ENCODE measurements around the gene FGFR3.
"Not testable (repeated sequence)": the region's sequence is repeated elsewhere in the genome, so short reads cannot be mapped to it uniquely, and the experiment has no call there.

FGFR3 gene

DNA sequence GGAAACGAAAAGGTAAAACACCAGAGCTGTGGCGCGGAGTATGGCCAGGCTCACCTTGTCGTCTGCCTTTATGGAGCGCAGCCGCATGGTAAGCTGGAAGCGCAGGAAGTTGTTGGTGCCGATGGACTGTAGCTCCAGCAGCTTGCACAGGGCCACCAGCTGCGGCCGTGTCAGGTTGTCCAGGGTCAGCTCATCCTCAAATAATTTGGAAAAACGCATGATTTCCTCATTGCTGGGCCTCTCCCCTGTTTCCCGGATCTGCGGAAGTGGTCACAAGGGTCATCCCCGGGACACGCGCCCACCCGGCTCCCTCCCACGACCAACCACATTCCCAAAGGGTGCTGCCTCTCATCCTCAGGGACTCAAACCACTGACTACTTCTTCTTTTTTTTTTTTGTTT lies 39.6 kb downstream of the FGFR3 start:
- TF ChIP-seq CTCF (IDR thresholded peaks at IDR 0.05; ENCODE audit: extremely low read depth, missing control alignments), result no peak
- no peak for DNase-seq (ENCODE audit: low spot score)

DNA sequence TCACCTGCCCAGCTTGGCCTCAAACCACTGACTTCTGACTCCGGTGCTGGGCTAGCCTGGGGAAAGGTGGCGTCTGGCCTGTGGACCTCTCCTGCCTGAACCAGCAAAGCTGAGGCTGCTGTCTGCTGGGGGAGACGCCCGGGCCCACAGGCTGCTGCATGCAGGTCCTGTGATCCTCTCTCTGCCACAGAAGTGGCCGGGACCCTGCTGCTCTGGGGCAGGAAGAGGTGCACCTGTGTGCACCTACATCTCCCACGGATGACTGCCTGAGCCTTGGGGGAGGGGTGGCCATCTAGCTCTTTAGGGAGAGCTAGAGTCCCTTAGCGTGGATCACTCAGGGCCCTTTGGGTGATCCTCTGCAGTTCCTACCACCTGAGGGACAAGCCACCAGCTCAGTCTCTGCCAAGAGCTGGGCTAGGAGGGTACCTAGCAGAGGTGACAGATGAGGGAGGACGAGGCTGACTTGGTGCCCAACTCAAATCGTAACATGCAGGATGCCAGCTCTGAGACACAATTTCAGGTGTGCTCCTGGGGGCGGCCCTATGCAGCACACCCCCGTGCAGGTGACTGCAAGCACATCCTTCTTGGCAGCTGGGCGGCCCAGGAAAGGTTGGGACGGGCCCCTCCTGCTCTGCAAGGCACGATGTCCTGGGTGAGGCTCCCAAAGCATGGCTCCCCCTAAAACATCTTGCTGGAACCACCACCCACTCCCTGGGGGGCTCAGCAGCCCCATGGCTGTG lies 40.4 kb downstream of the FGFR3 start:
- no peak for DNase-seq (ENCODE audit: low spot score)
- TF ChIP-seq CTCF (IDR thresholded peaks at IDR 0.05; ENCODE audit: extremely low read depth, missing control alignments), result no peak

- TF ChIP-seq CTCF (IDR thresholded peaks at IDR 0.05; ENCODE audit: extremely low read depth, missing control alignments), result no peak
- DNase-seq (ENCODE audit: low spot score), result peak; percentile 89
Measured at GRCh38 chr4:1834047-1834775, 41.1 kb downstream of the FGFR3 start.

DNA sequence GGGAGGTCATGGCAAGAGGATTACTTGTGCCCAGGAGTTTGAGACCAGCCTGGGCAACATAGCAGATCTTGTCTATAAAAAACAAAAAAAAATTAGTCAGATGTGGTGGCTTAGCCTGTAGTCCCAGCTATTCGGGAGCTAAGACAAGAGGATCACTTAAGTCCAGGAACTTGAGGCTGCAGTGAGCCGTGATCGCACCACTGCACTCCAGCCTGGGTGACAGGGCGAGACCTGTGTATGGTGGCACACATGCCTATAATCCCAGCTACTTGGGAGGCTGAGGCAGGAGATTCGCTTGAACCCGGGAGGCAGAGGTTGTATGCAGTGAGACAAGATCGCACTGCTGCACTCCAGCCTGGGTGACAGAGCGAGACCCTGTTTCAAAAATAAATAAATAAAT lies 42.7 kb downstream of the FGFR3 start:
- not testable (repeated sequence) for DNase-seq (ENCODE audit: low spot score)

DNA sequence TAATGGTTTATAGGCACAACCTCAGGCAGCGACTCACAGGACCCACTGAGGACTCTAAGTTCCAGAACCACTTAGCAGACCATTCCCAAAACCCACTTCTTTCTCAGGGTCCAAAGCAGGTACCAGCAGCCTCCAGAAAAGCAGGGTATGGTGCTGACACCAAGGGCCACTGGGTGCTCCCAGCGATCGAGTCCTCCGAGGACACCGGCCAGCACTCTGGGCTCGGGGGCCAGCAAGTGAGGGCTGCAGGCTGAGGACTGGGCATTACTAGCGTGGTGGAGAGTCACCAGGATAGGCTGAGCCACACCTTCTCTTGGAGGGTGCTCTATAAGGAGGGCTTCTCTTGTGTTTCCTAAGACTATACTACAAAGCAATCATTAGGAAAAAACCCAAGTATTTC lies 43.6 kb downstream of the FGFR3 start:
- no peak for TF ChIP-seq CTCF (IDR thresholded peaks at IDR 0.05; ENCODE audit: extremely low read depth, missing control alignments)
- DNase-seq (ENCODE audit: low spot score), result no peak

GRCh38 chr4:1837069-1837468 lies 44.0 kb downstream of the FGFR3 start:
- no peak for DNase-seq (ENCODE audit: low spot score)
- no peak for TF ChIP-seq CTCF (IDR thresholded peaks at IDR 0.05; ENCODE audit: extremely low read depth, missing control alignments)

DNA sequence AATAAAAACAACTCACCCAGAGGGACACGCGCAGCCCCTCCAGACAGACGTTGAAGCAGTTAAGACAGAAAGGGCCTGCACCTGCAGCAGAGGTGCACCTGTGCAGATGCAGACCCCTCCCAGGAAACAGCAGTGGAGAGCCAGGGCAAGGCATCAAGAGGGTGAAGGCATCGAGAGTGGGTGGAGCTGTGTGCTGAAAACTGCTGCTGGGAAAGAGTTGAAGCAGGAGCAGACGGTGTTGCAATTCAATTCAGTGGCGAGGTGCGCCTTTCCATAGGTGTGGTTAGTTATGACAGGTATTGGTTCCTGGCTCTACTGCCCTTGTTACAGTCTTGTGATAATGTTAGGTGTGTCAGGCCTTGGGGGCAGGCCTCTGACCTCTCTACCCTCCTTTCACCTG lies 46.2 kb downstream of the FGFR3 start:
- DNase-seq (ENCODE audit: low spot score), result no peak
- TF ChIP-seq CTCF (IDR thresholded peaks at IDR 0.05; ENCODE audit: extremely low read depth, missing control alignments), result no peak
